IMR-90 (cell line): ENCODE data around the gene TGM1. TPM values are rescaled to one million over a fixed set of nuclear protein-coding genes. Genes with fewer than 3 reads are reported as not detected.

Experiments used
- ATAC-seq: fragments of 200-7000 bp; cut with Tn5 transposase; 2 replicates; pipeline ENCODE4 v1.9.1; 2020; ENCODE audit warnings: low read depth, mild to moderate bottlenecking, moderate library complexity
- Bru-seq: library from RNA; stranded (reverse); fragments of 400-500 nt; gene quantifications from one replicate; lab custom pipeline; 2021; lab: Mats Ljungman, UMichigan
- BruChase-seq, 2 experiments: library from RNA; stranded (reverse); fragments of 400-500 nt; gene quantifications; one replicate each; lab custom pipeline; 2021; lab: Mats Ljungman, UMichigan
- BruUV-seq: library from RNA; stranded (reverse); fragments of 400-500 nt; replicated peaks from 2 replicates; lab custom pipeline; 2021; lab: Mats Ljungman, UMichigan
- CTCF ChIA-PET: fragments of 300-600 bp; formaldehyde crosslinking; extraction: SDS; loops from one replicate; lab custom pipeline; 2021; ENCODE audit warnings: antibody characterized with exemption; lab: Yijun Ruan, JAX
- POLR2A ChIA-PET: fragments of 300-600 bp; sonication (Branson Sonifier 250); formaldehyde crosslinking; loops from one replicate; lab custom pipeline; 2022; ENCODE audit warnings: antibody characterized with exemption; ENCODE audit not compliant: unreplicated experiment; lab: Charles Lee
- DNase-seq: peaks from one replicate; pipeline ENCODE4 v3.0.0; 2013
- H2AFZ ChIP-seq: replicated peaks from 2 replicates; pipeline ENCODE3; 2013; ENCODE audit warnings: low read length, mild to moderate bottlenecking; ENCODE audit not compliant: poor library complexity
- H2AK5ac ChIP-seq: 2 replicates; pipeline ENCODE4 v1.6.1; 2013; ENCODE audit warnings: low read depth, low read length, inconsistent platforms
- H2AK9ac ChIP-seq: replicated peaks from 2 replicates; pipeline ENCODE3; 2013; ENCODE audit warnings: mild to moderate bottlenecking, low read depth, low read length, moderate library complexity; ENCODE audit not compliant: poor library complexity
- H2BK120ac ChIP-seq: 2 replicates; pipeline ENCODE4 v1.6.1; 2013; ENCODE audit warnings: low read depth, low read length, inconsistent platforms
- H2BK15ac ChIP-seq: 3 replicates; pipeline ENCODE4 v1.6.1; 2013; ENCODE audit warnings: low read depth, low read length, inconsistent platforms
- H2BK20ac ChIP-seq: 2 replicates; pipeline ENCODE4 v1.6.1; 2013; ENCODE audit warnings: low read depth, mild to moderate bottlenecking, inconsistent platforms, low read length, moderate library complexity
- H2BK5ac ChIP-seq: 2 replicates; pipeline ENCODE4 v1.6.1; 2013; ENCODE audit warnings: mild to moderate bottlenecking, low read depth, low read length, inconsistent platforms; ENCODE audit not compliant: poor library complexity, severe bottlenecking
- H3K14ac ChIP-seq: replicated peaks from 2 replicates; pipeline ENCODE4 v1.6.1; 2013; ENCODE audit warnings: low read depth, low read length, inconsistent platforms
- H3K18ac ChIP-seq: 2 replicates; pipeline ENCODE4 v1.6.1; 2013; ENCODE audit warnings: low read depth, low read length, control low read depth
- H3K23ac ChIP-seq: 2 replicates; pipeline ENCODE4 v1.6.1; 2013; ENCODE audit warnings: low read depth, low read length, inconsistent platforms
- H3K27ac ChIP-seq: 2 replicates; pipeline ENCODE4 v1.5.1; 2013; ENCODE audit warnings: mild to moderate bottlenecking, control low read depth, low read length; ENCODE audit not compliant: insufficient read depth
- H3K27me3 ChIP-seq: 2 replicates; pipeline ENCODE4 v1.6.1; 2013; ENCODE audit warnings: low read length; ENCODE audit not compliant: control insufficient read depth, insufficient read depth
- H3K36me3 ChIP-seq: 2 replicates; pipeline ENCODE4 v1.6.1; 2013; ENCODE audit warnings: low read length, mixed read lengths; ENCODE audit not compliant: control insufficient read depth, insufficient read depth
- H3K4ac ChIP-seq: 2 replicates; pipeline ENCODE4 v1.6.1; 2013; ENCODE audit warnings: low read depth, low read length, inconsistent platforms
- H3K4me1 ChIP-seq: 2 replicates; pipeline ENCODE4 v1.6.1; 2013; ENCODE audit warnings: low read length, mixed read lengths; ENCODE audit not compliant: control insufficient read depth, insufficient read depth
- H3K4me2 ChIP-seq: 2 replicates; pipeline ENCODE4 v1.6.1; 2013; ENCODE audit warnings: low read depth, mild to moderate bottlenecking, control low read depth, low read length, moderate library complexity
- H3K4me3 ChIP-seq: 2 replicates; pipeline ENCODE4 v1.5.1; 2013; ENCODE audit warnings: low read depth, mild to moderate bottlenecking, control low read depth, low read length, moderate library complexity; ENCODE audit not compliant: insufficient read depth
- H3K56ac ChIP-seq: 2 replicates; pipeline ENCODE4 v1.6.1; 2013; ENCODE audit warnings: low read length, inconsistent platforms; ENCODE audit not compliant: insufficient read depth; ENCODE audit errors: extremely low read depth
- H3K79me1 ChIP-seq, 2 experiments: 2 replicates each; pipeline ENCODE4 v1.6.1; 2013; ENCODE audit warnings: low read length in 2 of 2, inconsistent platforms in 1 of 2, low read depth in 1 of 2
- H3K9ac ChIP-seq: 2 replicates; pipeline ENCODE4 v1.6.1; 2013; ENCODE audit warnings: low read depth, low read length, control low read depth
- H3K9me1 ChIP-seq: 2 replicates; pipeline ENCODE4 v1.6.1; 2013; ENCODE audit warnings: low read length, inconsistent platforms; ENCODE audit not compliant: insufficient read depth
- H3K9me3 ChIP-seq: 2 replicates; pipeline ENCODE4 v1.6.1; 2013; ENCODE audit warnings: low read length; ENCODE audit not compliant: control insufficient read depth, insufficient read depth
- H4K20me1 ChIP-seq: 2 replicates; pipeline ENCODE4 v1.6.1; 2013; ENCODE audit warnings: low read length, inconsistent platforms; ENCODE audit not compliant: insufficient read depth
- H4K5ac ChIP-seq: 2 replicates; pipeline ENCODE4 v1.6.1; 2013; ENCODE audit warnings: mild to moderate bottlenecking, low read depth, low read length, control low read depth
- H4K8ac ChIP-seq, 2 experiments: 2 replicates each; pipeline ENCODE4 v1.6.1; 2013; ENCODE audit warnings: low read depth in 2 of 2, low read length in 2 of 2, control low read depth in 1 of 2, inconsistent platforms in 1 of 2
- H4K91ac ChIP-seq: 2 replicates; pipeline ENCODE4 v1.6.1; 2013; ENCODE audit warnings: low read depth, low read length, inconsistent platforms; ENCODE audit not compliant: insufficient read depth
- CHD1 ChIP-seq: IDR thresholded peaks from 2 replicates; pipeline ENCODE4 v1.6.1; 2012; ENCODE audit warnings: low read depth, low read length, improper control_type of control experiment
- CTCF ChIP-seq: conservative IDR thresholded peaks from 2 replicates; pipeline ENCODE4 v1.5.1; 2012; ENCODE audit warnings: mild to moderate bottlenecking, low read depth, low read length, improper control_type of control experiment
- ELK1 ChIP-seq: fragments of 150-350 bp; IDR thresholded peaks from 2 replicates; pipeline ENCODE4 v1.6.1; 2016; ENCODE audit warnings: low read depth, mild to moderate bottlenecking, low read length, moderate library complexity, borderline replicate concordance
- MAFK ChIP-seq: IDR thresholded peaks from 2 replicates; pipeline ENCODE4 v1.6.1; 2012; ENCODE audit warnings: low read depth, low read length, improper control_type of control experiment
- RCOR1 ChIP-seq: IDR thresholded peaks from 2 replicates; pipeline ENCODE4 v1.6.1; 2012; ENCODE audit warnings: mild to moderate bottlenecking, low read length, improper control_type of control experiment; ENCODE audit not compliant: insufficient replicate concordance
- RFX5 ChIP-seq: IDR thresholded peaks from 2 replicates; pipeline ENCODE4 v1.8.0; 2012; ENCODE audit warnings: low read depth, mild to moderate bottlenecking, low read length, moderate library complexity
- SMC3 ChIP-seq: fragments of 150-350 bp; IDR thresholded peaks from 2 replicates; pipeline ENCODE4 v1.6.1; 2016; ENCODE audit warnings: low read depth, mild to moderate bottlenecking, antibody characterized with exemption, low read length, moderate library complexity
- USF2 ChIP-seq: fragments of 150-350 bp; IDR thresholded peaks from 2 replicates; pipeline ENCODE4 v1.6.1; 2017; ENCODE audit warnings: mild to moderate bottlenecking, antibody characterized with exemption, low read length, low read depth
- WGBS, 2 experiments: methylation state at CpG; one replicate each; pipeline versions ENCODE4 v1.1.5 to v1.1.7; 2013; ENCODE audit warnings: missing lambda C conversion rate in 2 of 2; ENCODE audit not compliant: insufficient read length in 1 of 2; ENCODE audit errors: extremely low coverage in 2 of 2; 5-methylcytosine and 5-hydroxymethylcytosine counted together
- dilution Hi-C: fragments of 300-500 bp; cut with HindIII; formaldehyde crosslinking; loops from one replicate; pipeline ENCODE4 v1.14.3; 2018; ENCODE audit warnings: low sequenced_read_pairs; ENCODE audit not compliant: unreplicated experiment
- in situ Hi-C: fragments of 300-500 bp; cut with MboI; formaldehyde crosslinking; loops from 3 replicates; pipeline ENCODE4 v1.14.3; 2019; ENCODE audit warnings: low sequenced_read_pairs, inconsistent platforms, mixed read lengths
- intact Hi-C: fragments of 100-400 bp; cut with micrococcal nuclease; formaldehyde crosslinking; loops from 2 replicates; pipeline ENCODE4 v1.10.0; 2022
- long read RNA-seq: library from polyadenylated mRNA; unstranded; transcript quantifications from one replicate; pipeline ENCODE4 v2.0.0, GENCODE V29; 2021; ENCODE audit not compliant: unreplicated experiment
- polyA plus RNA-seq, 3 experiments: library from polyadenylated mRNA; depleted of rRNA; stranded (reverse); fragments of >200 nt; gene quantifications; 2 replicates each; pipeline ENCODE4 v1.2.3, GENCODE V29; 2012; ENCODE audit warnings: low replicate concordance in 1 of 3
- total RNA-seq: library from RNA; depleted of rRNA; stranded (reverse); fragments of >200 nt; gene quantifications from 2 replicates; pipeline ENCODE4 v1.2.3, GENCODE V29; 2012; rRNA removed

TGM1 gene
- total RNA-seq (0.56 and 0.72 TPM in 2 replicates), polyA plus RNA-seq (2012; rRNA removed) (2.7 and 3.3 TPM in 2 replicates), Bru-seq, nascent RNA (percentile 34 among the genes with signal in this experiment), BruChase-seq, experiment 1, labeled RNA remaining after a 6-hour chase (percentile 36 among the genes with signal in this experiment), BruChase-seq, experiment 2, labeled RNA remaining after a 2-hour chase (percentile 33 among the genes with signal in this experiment)
- polyA plus RNA-seq (2012; cell fraction: cytosol; rRNA removed) = 0.45 and 1.3 TPM in 2 replicates
- 7.9 and 21.3 TPM in 2 replicates for polyA plus RNA-seq (2012; cell fraction: nucleus; rRNA removed; ENCODE audit: low replicate concordance)
- long read RNA-seq, partial matches to known transcripts = 1 of 2 reads
- long read RNA-seq, other reads (novel, unspliced or antisense) = 1 of 2 reads

GRCh38 chr14:24262821-24263733 lies at the start of gene TGM1:
Gene TGM1 (minus strand): TSS chr14:24263177. CDS start chr14:24262352, 825 bp downstream.
- peaks cover 8% of the 10 kb centered on the region for H3K4me1 ChIP-seq
- H2BK15ac ChIP-seq = no peak within 1 kb of the TSS
- no peak within 1 kb of the TSS for H2BK120ac ChIP-seq
- peaks cover 21% of the 10 kb centered on the region for H3K36me3 ChIP-seq
- no peak for TF ChIP-seq USF2
- no peak for TF ChIP-seq CTCF
- TF ChIP-seq RCOR1 = no peak
- no peak for TF ChIP-seq RFX5
- no peak for TF ChIP-seq ELK1
- no peak for TF ChIP-seq CHD1
- no peak for TF ChIP-seq SMC3
- no peak for TF ChIP-seq MAFK
- 81% methylated on average over 8 of the region's 14 CpGs; no CpG with 5 or more reads in 1 of the 2 experiments for WGBS, 2 experiments
- ChIA-PET CTCF (interaction anchor here (1.5 kb wide), 1 partner anchor 8 kb away, joined by 3 read pairs; no protein-coding TSS in a partner anchor), POLR2A (no interaction called here)
- H2AFZ ChIP-seq = peak within 1 kb of the TSS; percentile 17
- intact Hi-C loops (no loop called here), in situ Hi-C loops (no loop called here), dilution Hi-C loops (no loop called here)
- peaks cover 16% of the 10 kb centered on the region; the same call in 1 of the 2 replicates for H3K9me1 ChIP-seq
- H3K9ac ChIP-seq = no peak within 1 kb of the TSS
- H3K27ac ChIP-seq = no peak within 1 kb of the TSS
- H3K9me3 ChIP-seq = no peaks in the 10 kb centered on the region
- H4K91ac ChIP-seq = no peak within 1 kb of the TSS
- no peak within 1 kb of the TSS for H3K4ac ChIP-seq
- H2AK5ac ChIP-seq = no peak within 1 kb of the TSS
- no peak within 1 kb of the TSS for H3K4me3 ChIP-seq
- no peak within 1 kb of the TSS for H4K8ac ChIP-seq
- H2BK20ac ChIP-seq = no peak within 1 kb of the TSS
- no peaks in the 10 kb centered on the region for H3K27me3 ChIP-seq
- H3K23ac ChIP-seq = no peak within 1 kb of the TSS
- H3K4me2 ChIP-seq = no peak within 1 kb of the TSS
- no peak within 1 kb of the TSS for H4K5ac ChIP-seq
- no peak within 1 kb of the TSS for H3K56ac ChIP-seq
- ATAC-seq (no peak), DNase-seq (no peak)
- no peak within 1 kb of the TSS for H3K14ac ChIP-seq
- no TSS peak for BruUV-seq
- peak within 1 kb of the TSS; percentile 55 for H2AK9ac ChIP-seq
- no peaks in the 10 kb centered on the region for H4K20me1 ChIP-seq
- H3K79me1 ChIP-seq = peaks cover 0 to 2% of the 10 kb centered on the region in 2 experiments; a peak in 1 of 4 replicates
- H2BK5ac ChIP-seq = no peak within 1 kb of the TSS
- no peak within 1 kb of the TSS for H3K18ac ChIP-seq
